SK-N-SH treated with all-trans-retinoic acid at 6 μM for 48 hours (cell line): ENCODE measurements around the gene PLA2G6.

ENCODE experiments used
- ATAC-seq: fragments of 200-7000 bp; cut with Tn5 transposase; 3 replicates; pipeline ENCODE4 v1.9.1; 2020; ENCODE audit warnings: mild to moderate bottlenecking, moderate library complexity
- ARNTL ChIP-seq: fragments of 450-650 bp; formaldehyde crosslinking; IDR thresholded peaks from 2 replicates; pipeline ENCODE4 v1.5.0; 2020; ENCODE audit warnings: low read depth, mild to moderate bottlenecking, moderate library complexity, borderline replicate concordance
- BACH2 ChIP-seq: fragments of 250-450 bp; sonication (Bioruptor Pico); IDR thresholded peaks from 2 replicates; pipeline ENCODE4 v1.9.0; 2021; ENCODE audit warnings: mild to moderate bottlenecking, borderline replicate concordance
- CSDC2 ChIP-seq: fragments of 250-450 bp; sonication (Bioruptor Pico); IDR thresholded peaks from 2 replicates; pipeline ENCODE4 v1.5.0; 2020; ENCODE audit warnings: mild to moderate bottlenecking, moderate library complexity
- ESRRG ChIP-seq: fragments of 250-450 bp; sonication (Bioruptor Pico); IDR thresholded peaks from 2 replicates; pipeline ENCODE4 v1.6.1; 2021; ENCODE audit warnings: mild to moderate bottlenecking
- GLIS3 ChIP-seq: fragments of 250-450 bp; sonication (Bioruptor Pico); IDR thresholded peaks from 2 replicates; pipeline ENCODE4 v1.5.0; 2020; ENCODE audit warnings: mild to moderate bottlenecking, moderate library complexity
- ISL1 ChIP-seq: fragments of 250-450 bp; sonication (Bioruptor Pico); IDR thresholded peaks from 2 replicates; pipeline ENCODE4 v2.1.2; 2022; ENCODE audit warnings: mild to moderate bottlenecking, moderate library complexity
- OSR1 ChIP-seq: fragments of 250-450 bp; sonication (Bioruptor Pico); IDR thresholded peaks from 2 replicates; pipeline ENCODE4 v1.8.0; 2022; ENCODE audit warnings: moderate library complexity, mild to moderate bottlenecking, inconsistent platforms
- PPARA ChIP-seq: fragments of 250-450 bp; sonication (Bioruptor Pico); IDR thresholded peaks from 2 replicates; pipeline ENCODE4 v1.5.0; 2020; ENCODE audit warnings: mild to moderate bottlenecking, borderline replicate concordance
- SNAI2 ChIP-seq: fragments of 250-450 bp; sonication (Bioruptor Pico); IDR thresholded peaks from 2 replicates; pipeline ENCODE4 v1.5.0; 2020; ENCODE audit warnings: mild to moderate bottlenecking, moderate library complexity
- TCF4 ChIP-seq: fragments of 250-450 bp; sonication (Bioruptor Pico); IDR thresholded peaks from 2 replicates; pipeline ENCODE4 v1.8.0; 2021; ENCODE audit warnings: mild to moderate bottlenecking, moderate library complexity, borderline replicate concordance
- ZC3H10 ChIP-seq: fragments of 250-450 bp; sonication (Bioruptor Pico); IDR thresholded peaks from 2 replicates; pipeline ENCODE4 v1.5.1; 2021; ENCODE audit warnings: mild to moderate bottlenecking, moderate library complexity
- ZFP30 ChIP-seq: fragments of 450-650 bp; formaldehyde crosslinking; IDR thresholded peaks from 2 replicates; pipeline ENCODE4 v1.5.0; 2022; ENCODE audit warnings: mild to moderate bottlenecking, moderate library complexity
- ZNF565 ChIP-seq: fragments of 450-650 bp; formaldehyde crosslinking; conservative IDR thresholded peaks from 2 replicates; pipeline ENCODE4 v1.5.0; 2020; ENCODE audit warnings: low read depth, mild to moderate bottlenecking, moderate library complexity
- ZNF70 ChIP-seq: fragments of 450-650 bp; formaldehyde crosslinking; IDR thresholded peaks from 2 replicates; pipeline ENCODE4 v1.5.0; 2020; ENCODE audit warnings: mild to moderate bottlenecking, moderate library complexity
- ZNF8 ChIP-seq: fragments of 450-650 bp; formaldehyde crosslinking; IDR thresholded peaks from 2 replicates; pipeline ENCODE4 v1.5.0; 2020; ENCODE audit warnings: mild to moderate bottlenecking, moderate library complexity
- TF ChIP-seq, protein P1 (sequence below): fragments of 250-450 bp; sonication (Bioruptor Pico); IDR thresholded peaks from 2 replicates; pipeline ENCODE4 v1.5.0; 2020; ENCODE audit warnings: mild to moderate bottlenecking, moderate library complexity
- TF ChIP-seq, protein P2 (sequence below): fragments of 250-450 bp; sonication (Bioruptor Pico); IDR thresholded peaks from 2 replicates; pipeline ENCODE4 v1.8.0; 2021; ENCODE audit warnings: low read depth, mild to moderate bottlenecking, moderate library complexity, borderline replicate concordance
- TF ChIP-seq, protein P3 (sequence below): fragments of 250-450 bp; sonication (Bioruptor Pico); IDR thresholded peaks from 2 replicates; pipeline ENCODE4 v1.8.0; 2020; ENCODE audit warnings: mild to moderate bottlenecking, moderate library complexity, borderline replicate concordance
- TF ChIP-seq, protein P4 (sequence below): fragments of 250-450 bp; sonication (Bioruptor Pico); IDR thresholded peaks from 2 replicates; pipeline ENCODE4 v1.5.1; 2020; ENCODE audit warnings: low read depth, mild to moderate bottlenecking, moderate library complexity

PLA2G6 gene

DNA sequence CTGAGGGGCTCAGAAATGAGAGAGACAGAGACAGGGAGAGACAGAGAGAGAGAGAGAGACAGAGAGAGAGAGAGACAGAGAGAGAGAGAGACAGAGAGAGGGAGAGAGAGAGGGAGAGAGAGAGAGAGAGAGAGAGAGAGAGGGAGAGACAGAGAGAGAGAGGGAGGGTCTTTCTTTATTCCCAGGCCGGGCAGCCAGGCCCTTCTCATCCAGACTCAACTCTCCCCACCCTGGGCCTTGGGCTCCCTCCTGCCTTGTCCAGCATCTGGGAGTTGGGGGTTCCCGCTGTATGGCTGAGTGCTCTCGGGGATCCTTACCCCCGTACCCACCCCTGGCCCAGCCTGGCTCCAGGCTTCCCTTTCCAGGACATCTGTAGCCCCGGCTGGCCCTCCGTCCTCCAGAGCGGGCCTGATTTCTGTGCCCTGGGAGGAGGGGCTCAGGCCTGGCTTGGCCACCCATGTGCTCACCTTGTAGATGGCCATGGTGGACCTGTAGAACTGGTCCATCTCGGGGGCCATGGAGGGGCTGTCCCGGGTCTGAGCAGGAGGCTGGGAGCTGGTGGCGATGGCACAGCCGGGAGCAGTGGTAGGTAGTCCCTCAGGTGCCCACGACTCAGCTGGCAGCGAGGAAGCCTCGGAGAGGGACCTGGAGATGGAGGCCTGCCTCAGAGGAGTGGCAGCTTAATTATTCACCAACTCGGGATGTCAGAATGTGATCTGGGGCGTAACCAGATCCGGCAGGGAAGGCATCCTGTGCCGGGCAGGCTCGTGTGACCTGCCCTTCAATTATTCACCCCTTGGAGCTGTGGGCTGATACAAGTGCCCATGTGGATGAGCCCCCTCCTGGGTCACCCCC lies 71.4 kb downstream of the PLA2G6 start, which contains the start of gene BAIAP2L2:
TSS of gene BAIAP2L2 (minus strand) at position 677 of the 855 bp plus-strand sequence. CDS start at position 518, 159 bp downstream.
- TF ChIP-seq SNAI2 (CRISPR knock-in tag) (no peak), ZC3H10 (CRISPR knock-in tag) (no peak), GLIS3 (CRISPR knock-in tag) (no peak), ISL1 (no peak), ZNF565 (CRISPR knock-in tag) (no peak), ARNTL (CRISPR knock-in tag) (no peak), ESRRG (no peak), OSR1 (CRISPR knock-in tag) (no peak), ZNF8 (CRISPR knock-in tag) (no peak), PPARA (CRISPR knock-in tag) (no peak), TCF4 (no peak), BACH2 (CRISPR knock-in tag) (no peak)
- TF ChIP-seq, protein P1, sequence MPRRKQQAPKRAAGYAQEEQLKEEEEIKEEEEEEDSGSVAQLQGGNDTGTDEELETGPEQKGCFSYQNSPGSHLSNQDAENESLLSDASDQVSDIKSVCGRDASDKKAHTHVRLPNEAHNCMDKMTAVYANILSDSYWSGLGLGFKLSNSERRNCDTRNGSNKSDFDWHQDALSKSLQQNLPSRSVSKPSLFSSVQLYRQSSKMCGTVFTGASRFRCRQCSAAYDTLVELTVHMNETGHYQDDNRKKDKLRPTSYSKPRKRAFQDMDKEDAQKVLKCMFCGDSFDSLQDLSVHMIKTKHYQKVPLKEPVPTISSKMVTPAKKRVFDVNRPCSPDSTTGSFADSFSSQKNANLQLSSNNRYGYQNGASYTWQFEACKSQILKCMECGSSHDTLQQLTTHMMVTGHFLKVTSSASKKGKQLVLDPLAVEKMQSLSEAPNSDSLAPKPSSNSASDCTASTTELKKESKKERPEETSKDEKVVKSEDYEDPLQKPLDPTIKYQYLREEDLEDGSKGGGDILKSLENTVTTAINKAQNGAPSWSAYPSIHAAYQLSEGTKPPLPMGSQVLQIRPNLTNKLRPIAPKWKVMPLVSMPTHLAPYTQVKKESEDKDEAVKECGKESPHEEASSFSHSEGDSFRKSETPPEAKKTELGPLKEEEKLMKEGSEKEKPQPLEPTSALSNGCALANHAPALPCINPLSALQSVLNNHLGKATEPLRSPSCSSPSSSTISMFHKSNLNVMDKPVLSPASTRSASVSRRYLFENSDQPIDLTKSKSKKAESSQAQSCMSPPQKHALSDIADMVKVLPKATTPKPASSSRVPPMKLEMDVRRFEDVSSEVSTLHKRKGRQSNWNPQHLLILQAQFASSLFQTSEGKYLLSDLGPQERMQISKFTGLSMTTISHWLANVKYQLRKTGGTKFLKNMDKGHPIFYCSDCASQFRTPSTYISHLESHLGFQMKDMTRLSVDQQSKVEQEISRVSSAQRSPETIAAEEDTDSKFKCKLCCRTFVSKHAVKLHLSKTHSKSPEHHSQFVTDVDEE (CRISPR knock-in tag): no peak
- TF ChIP-seq, protein P2, sequence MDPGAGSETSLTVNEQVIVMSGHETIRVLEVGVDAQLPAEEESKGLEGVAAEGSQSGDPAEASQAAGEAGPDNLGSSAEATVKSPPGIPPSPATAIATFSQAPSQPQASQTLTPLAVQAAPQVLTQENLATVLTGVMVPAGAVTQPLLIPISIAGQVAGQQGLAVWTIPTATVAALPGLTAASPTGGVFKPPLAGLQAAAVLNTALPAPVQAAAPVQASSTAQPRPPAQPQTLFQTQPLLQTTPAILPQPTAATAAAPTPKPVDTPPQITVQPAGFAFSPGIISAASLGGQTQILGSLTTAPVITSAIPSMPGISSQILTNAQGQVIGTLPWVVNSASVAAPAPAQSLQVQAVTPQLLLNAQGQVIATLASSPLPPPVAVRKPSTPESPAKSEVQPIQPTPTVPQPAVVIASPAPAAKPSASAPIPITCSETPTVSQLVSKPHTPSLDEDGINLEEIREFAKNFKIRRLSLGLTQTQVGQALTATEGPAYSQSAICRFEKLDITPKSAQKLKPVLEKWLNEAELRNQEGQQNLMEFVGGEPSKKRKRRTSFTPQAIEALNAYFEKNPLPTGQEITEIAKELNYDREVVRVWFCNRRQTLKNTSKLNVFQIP (CRISPR knock-in tag): no peak
- TF ChIP-seq, protein P3, sequence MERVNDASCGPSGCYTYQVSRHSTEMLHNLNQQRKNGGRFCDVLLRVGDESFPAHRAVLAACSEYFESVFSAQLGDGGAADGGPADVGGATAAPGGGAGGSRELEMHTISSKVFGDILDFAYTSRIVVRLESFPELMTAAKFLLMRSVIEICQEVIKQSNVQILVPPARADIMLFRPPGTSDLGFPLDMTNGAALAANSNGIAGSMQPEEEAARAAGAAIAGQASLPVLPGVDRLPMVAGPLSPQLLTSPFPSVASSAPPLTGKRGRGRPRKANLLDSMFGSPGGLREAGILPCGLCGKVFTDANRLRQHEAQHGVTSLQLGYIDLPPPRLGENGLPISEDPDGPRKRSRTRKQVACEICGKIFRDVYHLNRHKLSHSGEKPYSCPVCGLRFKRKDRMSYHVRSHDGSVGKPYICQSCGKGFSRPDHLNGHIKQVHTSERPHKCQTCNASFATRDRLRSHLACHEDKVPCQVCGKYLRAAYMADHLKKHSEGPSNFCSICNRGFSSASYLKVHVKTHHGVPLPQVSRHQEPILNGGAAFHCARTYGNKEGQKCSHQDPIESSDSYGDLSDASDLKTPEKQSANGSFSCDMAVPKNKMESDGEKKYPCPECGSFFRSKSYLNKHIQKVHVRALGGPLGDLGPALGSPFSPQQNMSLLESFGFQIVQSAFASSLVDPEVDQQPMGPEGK (CRISPR knock-in tag): no peak
- TF ChIP-seq, protein P4, sequence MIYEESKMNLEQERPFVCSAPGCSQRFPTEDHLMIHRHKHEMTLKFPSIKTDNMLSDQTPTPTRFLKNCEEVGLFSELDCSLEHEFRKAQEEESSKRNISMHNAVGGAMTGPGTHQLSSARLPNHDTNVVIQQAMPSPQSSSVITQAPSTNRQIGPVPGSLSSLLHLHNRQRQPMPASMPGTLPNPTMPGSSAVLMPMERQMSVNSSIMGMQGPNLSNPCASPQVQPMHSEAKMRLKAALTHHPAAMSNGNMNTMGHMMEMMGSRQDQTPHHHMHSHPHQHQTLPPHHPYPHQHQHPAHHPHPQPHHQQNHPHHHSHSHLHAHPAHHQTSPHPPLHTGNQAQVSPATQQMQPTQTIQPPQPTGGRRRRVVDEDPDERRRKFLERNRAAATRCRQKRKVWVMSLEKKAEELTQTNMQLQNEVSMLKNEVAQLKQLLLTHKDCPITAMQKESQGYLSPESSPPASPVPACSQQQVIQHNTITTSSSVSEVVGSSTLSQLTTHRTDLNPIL (CRISPR knock-in tag): no peak
- ATAC-seq: no peak

DNA sequence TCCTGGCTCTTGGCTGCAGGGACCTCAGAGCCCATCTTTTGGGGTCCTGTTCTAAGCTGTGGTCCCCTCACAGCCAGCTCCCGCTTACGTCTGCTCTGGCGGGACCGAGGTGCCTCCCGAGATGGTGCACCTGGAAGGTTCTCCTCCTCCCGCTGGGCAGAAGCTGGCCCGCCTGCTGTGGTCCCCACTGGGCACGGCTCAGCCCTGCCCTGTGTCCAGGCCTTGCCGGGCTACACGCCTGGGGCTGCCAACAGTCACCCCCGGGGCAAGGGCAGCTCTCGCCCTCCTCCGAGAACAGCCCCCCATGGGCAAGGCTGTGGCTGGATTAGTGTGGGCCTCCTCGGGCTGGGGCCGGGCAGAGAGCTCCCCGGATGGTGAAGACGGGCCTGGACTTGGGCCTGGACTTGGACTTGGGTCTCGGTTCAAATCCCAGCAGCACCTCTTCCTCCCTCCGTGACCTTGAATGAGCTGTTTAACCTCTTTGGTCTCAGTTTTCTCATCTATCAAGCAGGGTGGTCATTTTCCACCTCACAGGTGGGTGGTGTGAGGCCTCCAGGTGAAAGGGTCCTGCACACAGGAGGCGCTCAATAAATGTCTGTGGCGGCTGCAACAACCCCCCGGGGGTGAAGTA lies 72.1 kb downstream of the PLA2G6 start:
- TF ChIP-seq, protein P1 (CRISPR knock-in tag): no peak
- TF ChIP-seq ISL1: no peak
- TF ChIP-seq, protein P3 (CRISPR knock-in tag): no peak
- TF ChIP-seq OSR1 (CRISPR knock-in tag): no peak
- TF ChIP-seq ZFP30 (CRISPR knock-in tag): no peak
- TF ChIP-seq BACH2 (CRISPR knock-in tag): no peak
- TF ChIP-seq ESRRG: no peak
- TF ChIP-seq ARNTL (CRISPR knock-in tag): no peak
- TF ChIP-seq ZNF565 (CRISPR knock-in tag): no peak
- no peak for TF ChIP-seq CSDC2 (CRISPR knock-in tag)
- TF ChIP-seq ZNF70 (CRISPR knock-in tag): no peak
- TF ChIP-seq, protein P4 (CRISPR knock-in tag): no peak
- no peak for TF ChIP-seq PPARA (CRISPR knock-in tag)
- no peak for TF ChIP-seq GLIS3 (CRISPR knock-in tag)
- ATAC-seq: peak; percentile 30; the same call in 2 of the 3 replicates
